Activated T-cell treated with anti-CD3 and anti-CD28 coated beads, Interleukin-2, amount 50 U/mL, for 24 hours (primary cell): Measurements from ENCODE around the gene CFAP68.
A peak's percentile ranks its signal among the peaks of the same experiment; 100 is the strongest.
"Not testable (repeated sequence)": the region's sequence is repeated elsewhere in the genome, so short reads cannot be mapped to it uniquely, and the experiment has no call there.

Experiments used
- DNase-seq: peaks from one replicate; pipeline ENCODE4 v3.0.0-alpha.2; 2020
- H3K27ac Mint-ChIP-seq: 2 replicates; pipeline ENCODE4 v1.8.0; 2020; ENCODE audit warnings: mild to moderate bottlenecking, mixed read lengths
- H3K27me3 Mint-ChIP-seq: 2 replicates; pipeline ENCODE4 v1.8.0; 2020; ENCODE audit warnings: mixed read lengths
- H3K36me3 Mint-ChIP-seq: 2 replicates; pipeline ENCODE4 v1.8.0; 2020; ENCODE audit warnings: low read depth, mixed read lengths
- H3K4me1 Mint-ChIP-seq: 2 replicates; pipeline ENCODE4 v1.8.0; 2020; ENCODE audit warnings: low read depth, mixed read lengths
- H3K4me3 Mint-ChIP-seq: 2 replicates; pipeline ENCODE4 v1.8.0; 2020; ENCODE audit warnings: mild to moderate bottlenecking, moderate library complexity, mixed read lengths
- H3K9me3 Mint-ChIP-seq: 2 replicates; pipeline ENCODE4 v1.8.0; 2020; ENCODE audit warnings: mixed read lengths

The CFAP68 gene

GRCh38 chr11:111849631-111850030 is 29.7 kb upstream of the CFAP68 start:
- H3K27me3 Mint-ChIP-seq, result no peaks in the 10 kb centered on the region
- H3K27ac Mint-ChIP-seq, result no peak overlapping the region
- DNase-seq, result no peak
- peaks cover 89% of the 10 kb centered on the region for H3K36me3 Mint-ChIP-seq
- H3K4me1 Mint-ChIP-seq, result peaks cover 4% of the 10 kb centered on the region
- H3K9me3 Mint-ChIP-seq, result no peaks in the 10 kb centered on the region
- no peak overlapping the region for H3K4me3 Mint-ChIP-seq

DNA sequence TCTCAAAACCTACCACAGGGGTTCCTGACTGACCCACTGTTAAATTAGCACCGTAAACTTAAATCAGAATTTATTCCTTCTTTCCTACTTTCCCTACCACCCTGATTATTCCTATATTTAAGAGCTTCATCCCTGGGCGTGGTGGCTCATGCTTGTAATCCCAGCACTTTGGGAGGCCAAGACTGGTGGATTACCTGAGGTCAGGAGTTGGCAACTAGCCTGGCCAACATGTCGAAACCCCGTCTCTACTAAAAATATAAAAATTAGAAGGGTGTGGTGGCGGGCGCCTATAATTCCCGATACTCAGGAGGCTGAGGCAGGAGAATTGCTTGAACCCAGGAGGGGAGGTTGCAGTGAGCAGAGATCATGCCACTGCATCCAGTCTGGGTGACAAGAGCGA is 28.3 kb upstream of the CFAP68 start:
- H3K4me3 Mint-ChIP-seq, result no peak overlapping the region
- DNase-seq, result no peak
- no peak overlapping the region for H3K27ac Mint-ChIP-seq
- no peaks in the 10 kb centered on the region for H3K27me3 Mint-ChIP-seq
- H3K9me3 Mint-ChIP-seq, result no peaks in the 10 kb centered on the region
- H3K36me3 Mint-ChIP-seq, result peaks cover 88% of the 10 kb centered on the region
- peaks cover 4% of the 10 kb centered on the region for H3K4me1 Mint-ChIP-seq

DNA sequence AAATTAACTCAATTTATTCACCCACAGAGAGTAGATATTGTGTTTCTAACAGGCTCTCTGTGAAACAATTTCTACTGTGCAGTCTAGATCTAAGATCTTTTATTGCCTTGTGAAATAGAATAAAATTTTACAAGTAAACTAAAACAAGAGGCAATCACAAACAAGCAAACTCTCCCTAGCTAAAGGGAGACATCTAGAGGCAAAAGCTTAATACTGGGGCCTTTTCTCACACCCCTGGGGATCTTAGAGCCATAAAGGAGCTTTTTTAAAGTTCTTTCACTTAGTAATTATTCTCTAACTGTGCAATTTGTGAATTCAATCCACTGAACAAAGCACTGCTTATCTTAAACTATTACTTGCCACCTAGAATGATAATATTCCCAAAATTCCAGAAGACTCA is 27.7 kb upstream of the CFAP68 start:
- Mint-ChIP-seq H3K9me3 (no peaks in the 10 kb centered on the region), H3K36me3 (peaks cover 84% of the 10 kb centered on the region), H3K4me1 (peaks cover 3% of the 10 kb centered on the region), H3K4me3 (no peak overlapping the region), H3K27ac (no peak overlapping the region), H3K27me3 (no peaks in the 10 kb centered on the region)
- no peak for DNase-seq

DNA sequence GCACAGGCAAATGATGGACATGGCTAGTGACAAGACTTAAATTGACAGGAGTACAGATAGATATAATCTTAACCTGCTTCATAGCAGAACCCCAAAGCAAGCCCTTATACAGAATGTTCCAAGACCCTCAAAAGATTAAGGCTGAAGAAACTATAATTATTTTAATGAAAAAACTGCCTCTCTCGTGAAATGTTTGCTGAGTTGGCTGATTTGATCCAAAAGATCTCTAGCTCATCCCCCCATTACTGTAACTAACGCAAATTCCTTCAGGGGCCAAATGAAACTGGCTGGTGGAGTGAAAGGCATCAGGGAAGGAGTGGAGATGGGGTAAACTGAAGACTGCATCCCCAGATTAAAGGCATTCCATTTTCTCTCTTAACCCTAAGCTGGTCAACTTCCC is 27.2 kb upstream of the CFAP68 start:
- Mint-ChIP-seq H3K27me3 (no peaks in the 10 kb centered on the region), H3K27ac (no peak overlapping the region), H3K9me3 (no peaks in the 10 kb centered on the region), H3K36me3 (peaks cover 81% of the 10 kb centered on the region), H3K4me3 (no peak overlapping the region), H3K4me1 (no peaks in the 10 kb centered on the region)
- DNase-seq, result no peak

DNA sequence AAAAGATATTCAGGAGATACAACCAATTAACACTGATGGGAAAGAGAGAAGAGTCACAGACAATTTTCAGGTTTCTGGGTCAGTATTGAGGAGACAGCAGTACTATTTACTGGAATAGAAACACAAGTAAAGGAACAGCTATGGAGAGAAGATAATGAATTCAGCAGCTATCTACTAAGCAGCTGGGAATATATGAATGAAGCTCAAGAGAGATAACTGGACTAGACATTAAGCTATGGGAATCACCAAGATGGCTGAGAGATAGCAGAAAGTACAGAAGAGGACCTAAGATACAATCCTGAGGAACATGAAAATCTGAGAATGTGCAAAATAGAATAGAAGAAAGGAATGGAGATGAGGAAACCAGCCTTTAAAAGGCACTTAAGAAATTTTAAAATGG is 23.8 kb upstream of the CFAP68 start:
- H3K27ac Mint-ChIP-seq, result no peak overlapping the region
- H3K4me3 Mint-ChIP-seq, result no peak overlapping the region
- no peaks in the 10 kb centered on the region for H3K9me3 Mint-ChIP-seq
- peaks cover 86% of the 10 kb centered on the region for H3K36me3 Mint-ChIP-seq
- no peaks in the 10 kb centered on the region for H3K4me1 Mint-ChIP-seq
- H3K27me3 Mint-ChIP-seq, result no peaks in the 10 kb centered on the region
- DNase-seq, result no peak

GRCh38 chr11:111860257-111860656 is 19.1 kb upstream of the CFAP68 start:
- peaks cover 85% of the 10 kb centered on the region for H3K36me3 Mint-ChIP-seq

DNA sequence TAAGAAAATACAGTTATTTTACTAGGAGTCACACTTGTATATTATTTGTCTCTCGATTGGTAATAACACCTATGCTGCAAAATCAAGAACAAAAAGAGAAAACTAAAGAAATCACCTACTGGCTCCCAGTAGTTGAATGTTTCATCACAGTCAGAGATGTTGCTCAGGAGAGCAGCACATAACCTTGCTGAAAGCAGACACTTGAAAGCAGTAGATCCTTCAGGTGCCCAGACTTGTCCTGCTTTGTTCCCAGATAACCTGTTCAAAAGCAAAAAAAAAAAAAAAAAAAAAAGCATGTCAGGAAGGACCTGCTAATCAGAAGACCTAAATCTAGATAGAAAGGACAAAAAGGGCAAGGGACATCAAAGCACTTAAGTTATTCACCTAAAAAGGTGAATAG is 9.2 kb upstream of the CFAP68 start:
- H3K4me3 Mint-ChIP-seq, result peak overlapping the region; percentile 40
- no peaks in the 10 kb centered on the region for H3K27me3 Mint-ChIP-seq
- DNase-seq, result no peak
- H3K9me3 Mint-ChIP-seq, result no peaks in the 10 kb centered on the region
- no peak overlapping the region for H3K27ac Mint-ChIP-seq
- peaks cover 51% of the 10 kb centered on the region for H3K36me3 Mint-ChIP-seq
- peaks cover 34% of the 10 kb centered on the region for H3K4me1 Mint-ChIP-seq

More at GRCh38 chr11:111860257-111860656, 19.1 kb upstream of the CFAP68 start:
- no peak for DNase-seq
- Mint-ChIP-seq H3K27me3 (no peaks in the 10 kb centered on the region), H3K4me3 (no peak overlapping the region), H3K27ac (no peak overlapping the region), H3K9me3 (no peaks in the 10 kb centered on the region), H3K4me1 (no peaks in the 10 kb centered on the region)

DNA sequence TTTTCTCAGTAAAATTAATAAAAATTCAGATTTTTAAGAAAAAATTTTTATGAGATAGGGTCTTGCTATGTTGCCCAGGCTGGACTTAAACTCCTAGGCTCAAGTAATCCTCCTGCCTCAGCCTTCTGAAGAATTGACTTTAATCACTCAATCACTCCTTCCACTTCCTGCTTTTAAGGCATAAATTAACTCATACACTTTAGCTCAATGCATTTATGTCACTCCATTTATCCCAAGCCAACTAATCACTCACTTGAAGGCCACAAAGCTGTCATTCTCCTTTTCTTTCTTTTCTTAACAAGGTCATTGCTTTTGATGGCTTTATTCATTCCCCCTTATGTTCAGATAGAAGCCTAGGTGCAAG is 8.8 kb upstream of the CFAP68 start:
- peaks cover 51% of the 10 kb centered on the region for H3K36me3 Mint-ChIP-seq
- no peaks in the 10 kb centered on the region for H3K9me3 Mint-ChIP-seq
- H3K27me3 Mint-ChIP-seq, result no peaks in the 10 kb centered on the region
- peaks cover 34% of the 10 kb centered on the region for H3K4me1 Mint-ChIP-seq
- H3K27ac Mint-ChIP-seq, result peak overlapping the region; percentile 91
- no peak for DNase-seq
- peak overlapping the region; percentile 92 for H3K4me3 Mint-ChIP-seq

GRCh38 chr11:111870886-111871692 is 8.3 kb upstream of the CFAP68 start, which contains the start of gene ALG9:
Gene ALG9 (minus strand): TSS chr11:111871581. CDS start chr11:111871482, 99 bp downstream.
- Mint-ChIP-seq H3K9me3 (no peaks in the 10 kb centered on the region), H3K27ac (peak within 1 kb of the TSS; percentile 91)

GRCh38 chr11:111871693-111872161 is 7.6 kb upstream of the CFAP68 start:
- Mint-ChIP-seq H3K27ac (peak overlapping the region; percentile 83), H3K36me3 (peaks cover 51% of the 10 kb centered on the region), H3K4me1 (peaks cover 31% of the 10 kb centered on the region), H3K27me3 (no peaks in the 10 kb centered on the region), H3K4me3 (peak overlapping the region; percentile 92), H3K9me3 (no peaks in the 10 kb centered on the region)
- DNase-seq, result no peak

More at GRCh38 chr11:111870886-111871692, 8.3 kb upstream of the CFAP68 start, which contains the start of gene ALG9:
- peak; percentile 94 for DNase-seq
- Mint-ChIP-seq H3K27me3 (no peaks in the 10 kb centered on the region), H3K36me3 (peaks cover 51% of the 10 kb centered on the region), H3K4me1 (peaks cover 34% of the 10 kb centered on the region), H3K4me3 (peak within 1 kb of the TSS; percentile 92)

GRCh38 chr11:111878385-111878848 is 924 bp upstream of the CFAP68 start:
- no peak for DNase-seq
- peak overlapping the region; percentile 99 for H3K27ac Mint-ChIP-seq

GRCh38 chr11:111879637-111879960 is 258 bp downstream of the CFAP68 start:
- H3K36me3 Mint-ChIP-seq, result peaks cover 47% of the 10 kb centered on the region
- peak overlapping the region; percentile 99 for H3K27ac Mint-ChIP-seq
- H3K27me3 Mint-ChIP-seq, result no peaks in the 10 kb centered on the region
- peaks cover 35% of the 10 kb centered on the region for H3K4me1 Mint-ChIP-seq
- no peaks in the 10 kb centered on the region for H3K9me3 Mint-ChIP-seq
- peak overlapping the region; percentile 85 for H3K4me3 Mint-ChIP-seq
- DNase-seq, result no peak

More at GRCh38 chr11:111878385-111878848, 924 bp upstream of the CFAP68 start:
- Mint-ChIP-seq H3K4me3 (peak overlapping the region; percentile 85), H3K9me3 (no peaks in the 10 kb centered on the region), H3K4me1 (peaks cover 35% of the 10 kb centered on the region), H3K36me3 (peaks cover 46% of the 10 kb centered on the region), H3K27me3 (no peaks in the 10 kb centered on the region)

- no peak overlapping the region for H3K27ac Mint-ChIP-seq
- H3K4me1 Mint-ChIP-seq, result peaks cover 30% of the 10 kb centered on the region
- no peaks in the 10 kb centered on the region for H3K27me3 Mint-ChIP-seq
- peaks cover 24% of the 10 kb centered on the region for H3K36me3 Mint-ChIP-seq
- no peak for DNase-seq
- no peaks in the 10 kb centered on the region for H3K9me3 Mint-ChIP-seq
- no peak overlapping the region for H3K4me3 Mint-ChIP-seq
These were observed 2.9 kb downstream of the CFAP68 start for GRCh38 chr11:111882202-111882601.

DNA sequence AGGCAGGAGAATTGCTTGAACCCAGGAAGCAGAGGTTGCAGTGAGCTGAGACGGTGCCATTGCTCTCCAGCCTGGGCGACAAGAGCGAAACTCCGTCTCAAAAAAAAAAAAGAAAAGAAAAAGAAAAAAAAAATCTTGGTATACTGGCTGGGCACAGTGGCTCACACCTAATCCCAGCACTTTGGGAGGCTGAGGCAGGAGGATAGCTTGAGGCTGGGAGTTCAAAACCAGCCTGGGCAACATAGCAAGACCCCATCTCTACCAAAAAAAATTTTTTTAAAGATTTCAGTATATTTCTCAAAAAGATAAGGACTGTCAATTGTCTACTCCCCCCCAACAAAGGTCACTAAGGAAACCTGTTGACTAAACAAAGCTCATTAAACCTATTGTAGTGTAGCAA is 5.7 kb downstream of the CFAP68 start:
- peaks cover 18% of the 10 kb centered on the region for H3K4me1 Mint-ChIP-seq
- not testable (repeated sequence) for H3K4me3 Mint-ChIP-seq, H3K27ac Mint-ChIP-seq, H3K9me3 Mint-ChIP-seq, H3K27me3 Mint-ChIP-seq, DNase-seq
- peaks cover 11% of the 10 kb centered on the region for H3K36me3 Mint-ChIP-seq

GRCh38 chr11:111886032-111886431 is 6.7 kb downstream of the CFAP68 start:
- Mint-ChIP-seq H3K4me1 (peaks cover 9% of the 10 kb centered on the region), H3K4me3 (no peak overlapping the region), H3K27ac (no peak overlapping the region), H3K27me3 (no peaks in the 10 kb centered on the region), H3K9me3 (no peaks in the 10 kb centered on the region), H3K36me3 (peaks cover 11% of the 10 kb centered on the region)
- no peak for DNase-seq
